H54 (cell line): ENCODE data around the gene DLGAP1.
A peak's percentile ranks its signal among the peaks of the same experiment; 100 is the strongest.

Experiments used
- DNase-seq: peaks from one replicate; pipeline ENCODE4 v3.0.0; 2011; ENCODE audit warnings: low spot score, mixed read lengths; ENCODE audit not compliant: insufficient read length
- FAIRE-seq: peaks from 3 replicates; lab custom pipeline; 2011; peaks lifted over from hg19 to GRCh38; lab: Jason Lieb, UNC
- POLR2A ChIP-seq: IDR thresholded peaks from 2 replicates; pipeline ENCODE4 v1.6.1; 2011; ENCODE audit warnings: low read depth, mild to moderate bottlenecking, low read length

Gene DLGAP1

GRCh38 chr18:3596637-3597384 is 858.3 kb downstream of the DLGAP1 start:
- TF ChIP-seq POLR2A: no peak
- no peak for FAIRE-seq
- DNase-seq: no peak

- no peak for TF ChIP-seq POLR2A
- FAIRE-seq (no peak), DNase-seq (no peak)
These were observed 858.8 kb downstream of the DLGAP1 start for GRCh38 chr18:3596324-3596636.

- DNase-seq (no peak), FAIRE-seq (peak; percentile 89)
- no peak for TF ChIP-seq POLR2A
These were observed 859.5 kb downstream of the DLGAP1 start for GRCh38 chr18:3595369-3596273.

- DNase-seq (no peak), FAIRE-seq (no peak)
- no peak for TF ChIP-seq POLR2A
These were observed 860.2 kb downstream of the DLGAP1 start for GRCh38 chr18:3594760-3595368.

- DNase-seq (peak; percentile 50), FAIRE-seq (peak; percentile 27)
- 0 out of 2 replicates have a peak, but pooled peaks have one; percentile 23 for TF ChIP-seq POLR2A
These were observed 861.0 kb downstream of the DLGAP1 start for GRCh38 chr18:3593904-3594759.

- TF ChIP-seq POLR2A: no peak
- DNase-seq (peak; percentile 63), FAIRE-seq (peak; percentile 55)
These were observed 861.7 kb downstream of the DLGAP1 start for GRCh38 chr18:3593381-3593903.

GRCh38 chr18:3592864-3593263 is 862.2 kb downstream of the DLGAP1 start:
- no peak for TF ChIP-seq POLR2A
- DNase-seq (no peak), FAIRE-seq (no peak)

- DNase-seq: no peak
- TF ChIP-seq POLR2A: no peak
- FAIRE-seq: no peak
These were observed 864.9 kb downstream of the DLGAP1 start for GRCh38 chr18:3590096-3590630.

GRCh38 chr18:3585656-3586509 is 869.2 kb downstream of the DLGAP1 start:
- FAIRE-seq (peak; percentile 67), DNase-seq (no peak)
- TF ChIP-seq POLR2A: no peak

GRCh38 chr18:3584897-3585460 is 870.1 kb downstream of the DLGAP1 start:
- DNase-seq: no peak
- no peak for FAIRE-seq
- no peak for TF ChIP-seq POLR2A

GRCh38 chr18:3584266-3584861 is 870.7 kb downstream of the DLGAP1 start:
- no peak for TF ChIP-seq POLR2A
- no peak for FAIRE-seq

More at GRCh38 chr18:3584266-3584861, 870.7 kb downstream of the DLGAP1 start:
- no peak for DNase-seq
